ENCODE data around the gene RWDD4.

RWDD4 gene

DNA sequence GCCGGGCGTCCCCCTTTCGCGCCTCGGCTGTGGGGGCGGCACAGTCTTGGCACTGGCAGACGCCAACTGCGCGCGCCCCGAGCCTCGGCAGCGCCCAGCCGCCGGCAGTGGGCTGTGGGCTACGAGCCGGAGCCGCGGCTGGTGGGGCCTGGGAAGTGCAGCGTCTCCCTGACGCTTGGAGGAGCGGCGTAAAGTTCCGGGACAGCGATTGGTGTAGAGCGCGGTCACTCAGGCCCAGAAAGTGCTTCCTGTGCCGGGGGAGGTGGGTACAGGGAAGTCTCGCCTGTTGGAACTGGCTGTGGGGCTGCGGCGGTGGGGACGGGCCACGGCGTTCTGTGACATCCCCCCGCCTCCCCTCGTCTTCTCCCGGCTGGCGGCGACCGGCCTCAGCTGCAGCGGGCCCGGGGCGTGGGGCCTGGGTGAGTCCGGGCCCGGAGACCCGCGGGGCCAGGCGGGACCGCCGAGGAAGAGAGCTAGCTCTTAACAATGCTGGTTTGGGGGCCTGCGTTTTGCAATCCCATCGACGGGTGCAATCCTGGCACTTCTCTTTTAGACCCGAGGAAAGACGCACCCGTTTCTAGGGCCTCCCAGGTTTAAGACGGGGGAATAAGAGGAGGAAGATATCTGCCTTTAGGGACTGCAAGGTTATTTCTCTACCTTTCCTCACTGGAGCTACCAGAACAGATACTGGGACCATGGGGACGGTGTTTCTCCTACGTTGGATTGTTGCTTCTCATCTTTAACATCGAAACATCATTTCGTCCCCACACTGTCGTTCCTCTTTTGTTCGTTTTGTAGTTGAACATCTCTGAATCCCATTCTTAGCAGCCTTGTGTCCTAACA is at the start of gene RWDD4, which contains the start of gene TRAPPC11:
Gene RWDD4 (minus strand): TSS at position 157 of the 843 bp plus-strand sequence. CDS start 233 bp downstream, outside the sequence.
Gene TRAPPC11 (plus strand): TSS at position 265 of the 843 bp plus-strand sequence. CDS start 4,575 bp downstream, outside the sequence.
- in situ Hi-C loops (cut with MboI; ENCODE audit: low sequenced_read_pairs, unreplicated experiment), result no loop called here
- peak; percentile 99 for DNase-seq (ENCODE audit: low spot score)
- TF ChIP-seq CTCF (IDR thresholded peaks at IDR 0.05; ENCODE audit: borderline replicate concordance, control extremely low read depth, extremely low read depth, insufficient read depth, missing control alignments), result no peak

DNA sequence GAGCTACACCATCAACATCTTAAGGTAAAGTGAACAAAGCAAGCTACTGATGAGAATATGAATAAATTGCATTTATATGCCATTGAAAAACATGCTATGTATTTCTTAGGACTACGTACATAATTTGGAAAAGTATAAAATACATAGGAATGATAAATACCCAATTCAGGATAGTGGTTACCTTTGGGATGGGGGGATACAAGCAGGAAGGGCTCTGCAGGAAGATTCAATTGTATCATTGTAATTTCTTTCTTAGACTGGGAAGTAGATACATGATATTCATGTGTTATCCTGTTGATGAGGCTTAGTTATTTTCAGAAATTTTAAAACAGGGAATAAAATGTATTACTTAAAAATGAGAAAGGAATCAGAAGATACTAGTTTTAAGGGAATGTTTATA is 43.5 kb upstream of the RWDD4 start:
- in situ Hi-C loops (cut with MboI; ENCODE audit: low sequenced_read_pairs, unreplicated experiment), result no loop called here
- TF ChIP-seq CTCF (IDR thresholded peaks at IDR 0.05; ENCODE audit: borderline replicate concordance, control extremely low read depth, extremely low read depth, insufficient read depth, missing control alignments), result no peak

GRCh38 chr4:183700407-183700806 is 41.4 kb upstream of the RWDD4 start:
- no peak for TF ChIP-seq CTCF (IDR thresholded peaks at IDR 0.05; ENCODE audit: borderline replicate concordance, control extremely low read depth, extremely low read depth, insufficient read depth, missing control alignments)
- no peak for DNase-seq (ENCODE audit: low spot score)
- in situ Hi-C loops (cut with MboI; ENCODE audit: low sequenced_read_pairs, unreplicated experiment), result no loop called here

More for the DNA sequence above, 43.5 kb upstream of the RWDD4 start:
- no peak for DNase-seq (ENCODE audit: low spot score)

GRCh38 chr4:183698909-183699308 is 39.9 kb upstream of the RWDD4 start:
- DNase-seq (ENCODE audit: low spot score), result no peak
- no peak for TF ChIP-seq CTCF (IDR thresholded peaks at IDR 0.05; ENCODE audit: borderline replicate concordance, control extremely low read depth, extremely low read depth, insufficient read depth, missing control alignments)
- in situ Hi-C loops (cut with MboI; ENCODE audit: low sequenced_read_pairs, unreplicated experiment), result no loop called here

DNA sequence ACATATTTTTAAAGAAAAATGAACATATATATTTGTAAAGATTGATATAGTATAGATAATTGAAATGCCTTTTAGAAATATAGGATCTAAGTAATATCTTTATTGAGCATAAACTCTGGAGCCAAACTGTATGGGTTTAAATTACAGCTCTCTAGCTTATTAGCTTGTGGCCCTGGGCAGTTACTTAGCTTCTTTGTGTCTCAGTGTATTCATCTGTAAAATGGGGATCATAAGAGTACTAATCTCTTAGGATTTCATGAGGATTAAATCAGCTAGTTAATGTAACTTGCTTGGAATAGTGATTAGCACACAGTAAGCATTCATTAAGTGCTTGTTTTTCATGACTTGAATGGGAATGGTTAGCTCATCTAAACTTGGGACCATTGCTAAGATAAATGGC is 32.9 kb upstream of the RWDD4 start:
- no peak for DNase-seq (ENCODE audit: low spot score)
- in situ Hi-C loops (cut with MboI; ENCODE audit: low sequenced_read_pairs, unreplicated experiment), result no loop called here
- no peak for TF ChIP-seq CTCF (IDR thresholded peaks at IDR 0.05; ENCODE audit: borderline replicate concordance, control extremely low read depth, extremely low read depth, insufficient read depth, missing control alignments)

DNA sequence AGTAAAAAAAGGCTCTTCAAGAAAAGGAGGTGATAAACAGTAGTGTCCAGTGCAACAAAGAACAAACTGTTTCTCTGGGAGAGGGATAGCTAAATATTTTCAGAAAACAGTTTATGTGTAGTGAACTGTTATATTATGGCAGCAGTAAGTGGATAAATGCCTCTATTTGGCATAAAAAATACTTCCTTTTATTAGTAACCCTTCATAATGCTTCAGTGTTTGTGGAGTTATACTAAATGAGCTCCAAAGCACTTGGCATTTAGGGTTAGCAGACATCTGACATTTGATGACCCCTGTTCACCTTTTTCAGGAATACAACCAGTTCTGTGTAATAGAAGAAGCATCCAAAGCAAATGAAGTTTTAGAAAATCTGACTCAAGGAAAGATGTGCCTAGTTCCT is 32.0 kb upstream of the RWDD4 start:
- no peak for TF ChIP-seq CTCF (IDR thresholded peaks at IDR 0.05; ENCODE audit: borderline replicate concordance, control extremely low read depth, extremely low read depth, insufficient read depth, missing control alignments)
- DNase-seq (ENCODE audit: low spot score), result no peak
- in situ Hi-C loops (cut with MboI; ENCODE audit: low sequenced_read_pairs, unreplicated experiment), result no loop called here

Data from GM13976 (cell line).